SK-N-SH (cell line): ENCODE measurements around the gene MAP3K4.

Experiments
- EZH2phosphoT487 ChIP-seq: fragments of 200-600 bp; sonication (generic); IDR thresholded peaks from 2 replicates; pipeline ENCODE4 v1.6.1; 2017; ENCODE audit warnings: low read depth, mixed run types, mild to moderate bottlenecking, antibody characterized with exemption, moderate library complexity, borderline replicate concordance
- POLR2AphosphoS5 ChIP-seq: IDR thresholded peaks from 2 replicates; pipeline ENCODE4 v1.6.1; 2012; ENCODE audit warnings: low read depth, low read length
- RAD21 ChIP-seq: IDR thresholded peaks from 2 replicates; pipeline ENCODE4 v1.6.1; 2012; ENCODE audit warnings: mild to moderate bottlenecking, low read length
- SMC3 ChIP-seq: IDR thresholded peaks from 2 replicates; pipeline ENCODE4 v1.6.1; 2012; ENCODE audit warnings: low read depth, low read length, improper control_type of control experiment
- TEAD4 ChIP-seq: IDR thresholded peaks from 2 replicates; pipeline ENCODE4 v1.4.0; 2012; ENCODE audit warnings: mild to moderate bottlenecking, borderline replicate concordance; ENCODE audit not compliant: insufficient read depth
- TF ChIP-seq, protein P1 (sequence below): fragments of 200-600 bp; sonication (generic); IDR thresholded peaks from 2 replicates; pipeline ENCODE4 v1.6.1; 2017; ENCODE audit warnings: antibody characterized with exemption, mild to moderate bottlenecking, moderate library complexity
- TF ChIP-seq, protein P2 (sequence below): IDR thresholded peaks from 2 replicates; pipeline ENCODE4 v1.6.1; 2012; ENCODE audit warnings: mild to moderate bottlenecking, low read depth, low read length, moderate library complexity
- TF ChIP-seq, protein P3 (sequence below): IDR thresholded peaks from 2 replicates; pipeline ENCODE4 v1.4.0; 2012; ENCODE audit warnings: low read depth
- TF ChIP-seq, protein P4 (sequence below): IDR thresholded peaks from 2 replicates; pipeline ENCODE4 v1.4.0; 2012; ENCODE audit warnings: low read depth, borderline replicate concordance

DNA sequence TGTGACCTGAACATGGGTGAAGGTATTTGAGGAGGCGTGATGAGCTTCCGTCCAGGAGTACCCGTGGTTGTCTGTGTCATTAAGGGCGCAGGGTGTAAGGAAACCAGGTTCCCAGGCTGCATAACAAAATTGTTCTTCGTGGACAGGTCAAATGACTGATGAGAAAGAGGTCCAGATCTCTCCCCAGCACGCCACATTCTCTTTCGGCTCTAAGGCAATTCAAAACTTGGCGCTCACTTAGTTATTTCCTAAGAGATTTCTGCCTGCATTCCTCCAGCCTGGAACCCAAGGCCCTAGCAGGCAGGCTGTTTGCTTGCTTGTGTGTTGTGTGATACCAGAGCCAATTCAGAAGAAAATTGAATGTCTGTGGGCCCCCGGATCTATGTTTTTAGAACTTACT lies 142.4 kb downstream of the MAP3K4 start:
- TF ChIP-seq, protein P1, sequence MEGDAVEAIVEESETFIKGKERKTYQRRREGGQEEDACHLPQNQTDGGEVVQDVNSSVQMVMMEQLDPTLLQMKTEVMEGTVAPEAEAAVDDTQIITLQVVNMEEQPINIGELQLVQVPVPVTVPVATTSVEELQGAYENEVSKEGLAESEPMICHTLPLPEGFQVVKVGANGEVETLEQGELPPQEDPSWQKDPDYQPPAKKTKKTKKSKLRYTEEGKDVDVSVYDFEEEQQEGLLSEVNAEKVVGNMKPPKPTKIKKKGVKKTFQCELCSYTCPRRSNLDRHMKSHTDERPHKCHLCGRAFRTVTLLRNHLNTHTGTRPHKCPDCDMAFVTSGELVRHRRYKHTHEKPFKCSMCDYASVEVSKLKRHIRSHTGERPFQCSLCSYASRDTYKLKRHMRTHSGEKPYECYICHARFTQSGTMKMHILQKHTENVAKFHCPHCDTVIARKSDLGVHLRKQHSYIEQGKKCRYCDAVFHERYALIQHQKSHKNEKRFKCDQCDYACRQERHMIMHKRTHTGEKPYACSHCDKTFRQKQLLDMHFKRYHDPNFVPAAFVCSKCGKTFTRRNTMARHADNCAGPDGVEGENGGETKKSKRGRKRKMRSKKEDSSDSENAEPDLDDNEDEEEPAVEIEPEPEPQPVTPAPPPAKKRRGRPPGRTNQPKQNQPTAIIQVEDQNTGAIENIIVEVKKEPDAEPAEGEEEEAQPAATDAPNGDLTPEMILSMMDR = no peak
- TF ChIP-seq SMC3 = no peak
- TF ChIP-seq, protein P2, sequence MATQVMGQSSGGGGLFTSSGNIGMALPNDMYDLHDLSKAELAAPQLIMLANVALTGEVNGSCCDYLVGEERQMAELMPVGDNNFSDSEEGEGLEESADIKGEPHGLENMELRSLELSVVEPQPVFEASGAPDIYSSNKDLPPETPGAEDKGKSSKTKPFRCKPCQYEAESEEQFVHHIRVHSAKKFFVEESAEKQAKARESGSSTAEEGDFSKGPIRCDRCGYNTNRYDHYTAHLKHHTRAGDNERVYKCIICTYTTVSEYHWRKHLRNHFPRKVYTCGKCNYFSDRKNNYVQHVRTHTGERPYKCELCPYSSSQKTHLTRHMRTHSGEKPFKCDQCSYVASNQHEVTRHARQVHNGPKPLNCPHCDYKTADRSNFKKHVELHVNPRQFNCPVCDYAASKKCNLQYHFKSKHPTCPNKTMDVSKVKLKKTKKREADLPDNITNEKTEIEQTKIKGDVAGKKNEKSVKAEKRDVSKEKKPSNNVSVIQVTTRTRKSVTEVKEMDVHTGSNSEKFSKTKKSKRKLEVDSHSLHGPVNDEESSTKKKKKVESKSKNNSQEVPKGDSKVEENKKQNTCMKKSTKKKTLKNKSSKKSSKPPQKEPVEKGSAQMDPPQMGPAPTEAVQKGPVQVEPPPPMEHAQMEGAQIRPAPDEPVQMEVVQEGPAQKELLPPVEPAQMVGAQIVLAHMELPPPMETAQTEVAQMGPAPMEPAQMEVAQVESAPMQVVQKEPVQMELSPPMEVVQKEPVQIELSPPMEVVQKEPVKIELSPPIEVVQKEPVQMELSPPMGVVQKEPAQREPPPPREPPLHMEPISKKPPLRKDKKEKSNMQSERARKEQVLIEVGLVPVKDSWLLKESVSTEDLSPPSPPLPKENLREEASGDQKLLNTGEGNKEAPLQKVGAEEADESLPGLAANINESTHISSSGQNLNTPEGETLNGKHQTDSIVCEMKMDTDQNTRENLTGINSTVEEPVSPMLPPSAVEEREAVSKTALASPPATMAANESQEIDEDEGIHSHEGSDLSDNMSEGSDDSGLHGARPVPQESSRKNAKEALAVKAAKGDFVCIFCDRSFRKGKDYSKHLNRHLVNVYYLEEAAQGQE = no peak
- TF ChIP-seq EZH2phosphoT487 = no peak
- no peak for TF ChIP-seq TEAD4
- no peak for TF ChIP-seq POLR2AphosphoS5
- TF ChIP-seq, protein P3, sequence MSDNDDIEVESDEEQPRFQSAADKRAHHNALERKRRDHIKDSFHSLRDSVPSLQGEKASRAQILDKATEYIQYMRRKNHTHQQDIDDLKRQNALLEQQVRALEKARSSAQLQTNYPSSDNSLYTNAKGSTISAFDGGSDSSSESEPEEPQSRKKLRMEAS = no peak
- no peak for TF ChIP-seq RAD21
- TF ChIP-seq, protein P4, sequence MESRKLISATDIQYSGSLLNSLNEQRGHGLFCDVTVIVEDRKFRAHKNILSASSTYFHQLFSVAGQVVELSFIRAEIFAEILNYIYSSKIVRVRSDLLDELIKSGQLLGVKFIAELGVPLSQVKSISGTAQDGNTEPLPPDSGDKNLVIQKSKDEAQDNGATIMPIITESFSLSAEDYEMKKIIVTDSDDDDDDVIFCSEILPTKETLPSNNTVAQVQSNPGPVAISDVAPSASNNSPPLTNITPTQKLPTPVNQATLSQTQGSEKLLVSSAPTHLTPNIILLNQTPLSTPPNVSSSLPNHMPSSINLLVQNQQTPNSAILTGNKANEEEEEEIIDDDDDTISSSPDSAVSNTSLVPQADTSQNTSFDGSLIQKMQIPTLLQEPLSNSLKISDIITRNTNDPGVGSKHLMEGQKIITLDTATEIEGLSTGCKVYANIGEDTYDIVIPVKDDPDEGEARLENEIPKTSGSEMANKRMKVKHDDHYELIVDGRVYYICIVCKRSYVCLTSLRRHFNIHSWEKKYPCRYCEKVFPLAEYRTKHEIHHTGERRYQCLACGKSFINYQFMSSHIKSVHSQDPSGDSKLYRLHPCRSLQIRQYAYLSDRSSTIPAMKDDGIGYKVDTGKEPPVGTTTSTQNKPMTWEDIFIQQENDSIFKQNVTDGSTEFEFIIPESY = no peak
